ENCODE measurements around the gene CFAP20DC.

- TF ChIP-seq POLR2AphosphoS5 (IDR thresholded peaks at IDR 0.05; ENCODE audit: low read depth, low read length) (no peak), POLR2A (IDR thresholded peaks at IDR 0.05; ENCODE audit: low read depth, low read length) (no peak), TAF1 (IDR thresholded peaks at IDR 0.05; ENCODE audit: low read depth, low read length) (no peak), POU2F2 (IDR thresholded peaks at IDR 0.05; ENCODE audit: low read depth, low read length) (no peak), SPI1 (IDR thresholded peaks at IDR 0.05; ENCODE audit: low read depth, low read length) (no peak)
Measured at GRCh38 chr3:58988041-58988440, 61.8 kb downstream of the CFAP20DC start.
